Measurements from ENCODE around the gene LIPC.

LIPC gene

DNA sequence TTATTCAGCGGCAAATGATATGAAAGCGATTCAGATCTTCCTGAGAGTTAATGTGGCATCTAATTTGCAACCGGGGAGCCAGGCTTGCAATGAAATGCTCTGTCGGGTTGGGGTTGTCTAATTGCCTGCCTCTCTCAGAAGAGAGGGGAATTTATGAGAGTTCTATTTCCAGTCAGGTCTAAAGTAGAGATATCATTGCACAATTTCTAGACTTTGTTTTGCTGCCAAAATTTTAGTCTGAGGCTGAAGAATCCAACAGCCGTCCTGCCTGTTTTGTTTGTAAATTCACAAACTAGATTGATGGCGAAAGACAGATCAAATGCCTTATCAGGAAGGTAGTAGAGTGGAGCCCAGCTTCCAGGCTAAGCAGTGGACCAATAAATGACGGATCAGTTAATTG lies 610 bp downstream of the LIPC start:
- no peak for DNase-seq (ENCODE audit: low read depth, low spot score)
- H3K27ac ChIP-seq, result no peak overlapping the region

DNA sequence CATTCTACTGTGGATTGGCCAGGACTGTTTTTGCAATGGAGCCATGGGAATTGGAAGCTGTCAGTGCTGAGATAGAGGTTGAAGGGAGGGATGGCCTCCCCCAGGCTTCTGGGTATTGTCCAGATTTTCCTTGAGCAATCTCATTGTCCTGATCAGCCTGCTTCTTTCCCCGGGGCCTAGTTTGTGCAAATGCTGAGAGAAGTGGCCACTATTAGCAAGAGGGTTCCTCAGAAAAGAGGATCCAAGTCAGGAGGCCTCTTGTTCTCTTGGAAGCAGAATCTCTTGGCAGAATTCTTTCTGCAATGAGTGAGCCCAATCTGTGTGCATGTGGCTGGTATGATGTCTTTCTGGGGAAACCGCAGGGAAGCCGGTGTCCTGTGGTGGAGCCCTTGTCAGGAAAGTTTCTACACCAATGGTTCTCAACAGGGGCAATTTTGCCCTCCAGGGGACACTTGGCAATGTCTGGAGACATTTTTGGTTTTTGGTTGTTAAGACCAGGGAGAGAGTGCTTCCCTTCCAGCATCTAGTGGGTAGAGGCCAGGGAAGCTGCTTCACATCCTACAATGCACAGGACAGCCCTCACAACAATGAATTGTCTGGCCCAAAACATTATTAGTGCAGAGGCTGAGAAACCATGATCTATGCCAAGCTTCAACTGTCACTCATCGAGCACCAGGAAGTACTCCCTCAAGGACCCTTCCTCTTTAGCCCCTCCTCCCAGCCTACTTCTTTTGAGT lies 2.0 kb downstream of the LIPC start:
- H3K27ac ChIP-seq, result no peak overlapping the region
- DNase-seq (ENCODE audit: low read depth, low spot score), result no peak

DNA sequence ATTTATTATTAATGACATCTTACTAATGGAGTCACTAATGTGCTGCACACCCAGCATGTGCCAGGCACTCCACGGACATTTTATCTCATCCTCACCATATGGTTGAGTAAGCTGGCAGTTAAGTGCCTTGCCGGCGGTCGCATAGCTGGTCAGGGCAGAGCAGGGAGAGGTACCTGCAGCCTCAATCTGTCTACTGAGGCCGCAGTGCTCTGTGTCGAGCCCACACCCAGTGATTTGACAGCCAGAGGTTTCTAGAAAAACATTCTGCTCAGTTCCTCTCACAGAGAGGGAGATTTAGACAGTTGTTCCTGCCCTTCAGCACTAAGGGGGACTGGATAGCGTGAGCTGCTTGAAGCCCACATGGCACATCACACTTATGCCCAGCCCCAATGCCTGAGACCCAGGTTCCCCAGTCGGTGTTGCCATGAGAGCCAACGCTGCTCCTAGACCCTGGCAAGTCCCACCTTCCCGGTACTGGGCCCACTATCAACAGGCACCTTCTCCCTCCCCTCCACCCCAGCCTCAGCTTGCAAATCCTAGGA lies 2.6 kb downstream of the LIPC start:
- DNase-seq (ENCODE audit: low read depth, low spot score), result no peak
- no peak overlapping the region for H3K27ac ChIP-seq

DNA sequence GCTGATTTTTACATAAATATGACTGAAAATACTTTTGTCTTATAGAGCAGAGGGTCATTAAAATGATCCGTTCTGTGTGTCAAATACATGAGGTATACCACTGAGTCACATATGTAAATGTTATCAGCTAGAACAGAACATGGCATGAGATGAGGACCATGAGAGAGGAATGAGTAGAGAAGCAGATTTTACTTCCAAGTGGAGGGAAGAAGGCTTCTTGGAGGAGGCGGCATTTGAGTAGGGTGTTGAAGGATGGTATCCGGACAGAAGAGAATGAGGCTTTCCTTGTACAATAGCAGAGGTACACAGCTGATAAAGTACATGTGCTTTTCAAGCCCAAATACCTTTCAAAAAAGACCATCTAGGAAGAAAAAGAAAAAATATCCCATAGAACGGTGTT lies 4.8 kb downstream of the LIPC start:
- no peak overlapping the region for H3K27ac ChIP-seq
- DNase-seq (ENCODE audit: low read depth, low spot score), result no peak

DNA sequence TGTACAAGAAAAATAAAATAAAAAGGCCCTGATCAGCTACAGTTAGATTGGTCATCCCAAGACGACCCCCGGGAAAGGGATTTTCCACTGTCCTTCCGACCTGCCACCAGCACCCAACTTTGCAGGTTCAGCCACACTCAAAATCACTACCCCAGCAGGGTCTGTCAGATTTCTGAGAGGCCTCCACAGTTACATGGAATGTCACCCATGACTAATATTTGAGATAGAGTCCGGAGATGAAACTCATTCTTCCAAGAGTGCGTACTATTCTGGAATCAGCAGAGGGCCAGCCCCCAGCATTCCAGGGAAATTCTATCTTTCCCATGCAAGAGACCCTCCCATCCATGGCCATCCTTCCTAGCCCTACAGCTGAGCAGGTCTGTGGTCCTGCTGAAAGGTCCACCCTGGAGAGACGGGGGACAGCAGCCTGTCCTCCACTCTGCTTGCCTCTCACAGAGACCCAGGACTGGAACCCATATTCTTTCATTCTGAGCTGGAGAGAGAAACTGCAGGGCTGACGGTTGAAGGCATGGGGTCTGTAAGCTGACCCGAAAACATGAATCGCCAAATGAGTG lies 5.8 kb downstream of the LIPC start:
- DNase-seq (ENCODE audit: low read depth, low spot score), result no peak
- no peak overlapping the region for H3K27ac ChIP-seq

DNA sequence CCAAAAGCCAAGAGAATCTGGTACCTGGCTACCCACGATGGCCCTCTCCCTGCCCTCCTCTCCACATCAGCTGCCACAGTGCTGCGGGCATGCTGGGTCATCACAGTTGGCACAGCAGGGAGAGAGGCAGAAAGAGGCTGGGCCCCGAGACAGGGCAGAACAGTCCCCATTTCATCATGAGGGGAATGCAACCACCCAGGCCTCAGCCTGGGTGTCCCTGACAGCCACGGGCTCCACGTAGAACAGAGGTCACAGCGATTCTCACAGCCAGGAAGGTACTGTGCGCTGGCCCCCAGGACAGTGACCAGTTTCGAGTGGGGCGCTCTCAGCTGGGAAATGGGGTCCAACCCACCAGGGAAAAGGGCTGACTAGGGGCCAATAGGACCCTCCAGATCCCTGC lies 6.3 kb downstream of the LIPC start:
- no peak overlapping the region for H3K27ac ChIP-seq
- no peak for DNase-seq (ENCODE audit: low read depth, low spot score)

DNA sequence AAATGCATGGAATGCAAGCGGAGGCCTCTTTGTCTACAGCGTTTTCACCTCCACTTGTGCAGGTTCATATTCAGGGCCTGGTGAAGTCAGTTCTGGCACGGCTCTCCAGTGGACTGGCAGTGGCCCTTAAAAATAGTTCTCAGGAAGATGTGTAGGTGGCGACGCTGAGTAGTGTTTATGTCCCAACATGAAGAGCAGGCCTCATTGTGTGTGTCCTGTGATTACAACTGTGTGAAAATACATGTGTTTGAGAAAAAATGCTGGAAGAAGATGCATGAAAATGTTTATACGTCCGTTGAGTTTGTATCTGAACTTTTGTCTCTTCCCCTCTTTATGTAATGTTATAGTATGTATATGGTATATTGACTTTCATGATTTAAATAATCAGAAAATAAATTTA lies 7.2 kb downstream of the LIPC start:
- no peak for DNase-seq (ENCODE audit: low read depth, low spot score)
- H3K27ac ChIP-seq, result no peak overlapping the region

DNA sequence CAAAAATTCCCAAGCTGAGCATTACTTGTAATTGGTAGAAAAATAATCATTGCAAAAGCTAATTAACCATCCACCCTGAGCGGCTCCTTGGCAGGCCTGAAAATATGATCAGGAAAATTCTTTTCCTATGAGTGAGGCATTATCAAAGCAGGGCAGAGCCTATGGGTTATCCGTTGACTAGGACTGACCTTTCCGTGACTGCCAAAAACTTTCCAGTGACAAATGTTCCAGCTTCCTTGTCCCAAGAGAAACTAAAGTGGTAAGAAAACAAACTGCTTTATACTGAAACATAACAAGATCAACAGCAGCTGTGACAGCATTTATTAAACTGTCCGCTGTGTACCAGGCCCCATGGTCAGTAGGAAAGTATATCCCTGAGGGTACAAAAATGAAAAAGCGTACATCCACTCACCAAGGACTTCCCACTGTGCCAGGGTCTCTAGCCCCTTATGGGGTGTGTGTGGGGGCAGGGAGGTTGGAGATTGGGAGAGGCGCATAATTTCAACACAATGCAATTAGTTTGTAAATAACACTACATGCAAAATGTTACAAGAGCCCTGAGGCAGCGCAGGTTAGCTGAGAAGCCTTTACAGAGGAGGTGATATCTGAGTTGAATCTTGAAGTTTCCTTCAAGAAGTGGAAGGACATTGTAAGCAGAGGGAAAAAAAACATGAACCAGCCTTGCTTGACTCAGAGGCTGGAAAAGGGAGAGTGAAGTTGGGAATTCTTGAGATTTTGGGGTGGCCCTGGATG lies 8.5 kb downstream of the LIPC start:
- peak overlapping the region; percentile 89 for H3K27ac ChIP-seq
- peak; percentile 43 for DNase-seq (ENCODE audit: low read depth, low spot score)

DNA sequence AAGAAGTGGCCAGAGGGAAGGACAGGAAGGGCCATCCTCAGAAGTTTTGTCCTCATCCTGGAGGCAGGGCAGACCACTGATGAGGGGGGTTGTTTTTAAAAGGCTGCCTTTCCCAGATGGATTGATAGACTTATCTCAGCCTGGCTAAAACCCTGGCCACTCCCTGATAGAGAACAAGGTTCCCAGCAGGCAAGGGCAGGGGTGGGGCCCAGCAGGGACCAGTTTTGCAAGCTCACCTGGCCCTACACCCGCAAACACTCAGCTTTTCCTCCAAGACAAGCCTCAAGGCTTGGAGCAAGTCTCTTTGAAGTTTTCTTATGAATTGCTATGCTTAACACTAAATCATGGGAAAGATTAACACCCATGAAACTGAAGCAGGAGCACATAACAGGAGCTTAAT lies 9.1 kb downstream of the LIPC start:
- H3K27ac ChIP-seq, result peak overlapping the region; percentile 89
- peak; percentile 61 for DNase-seq (ENCODE audit: low read depth, low spot score)

DNA sequence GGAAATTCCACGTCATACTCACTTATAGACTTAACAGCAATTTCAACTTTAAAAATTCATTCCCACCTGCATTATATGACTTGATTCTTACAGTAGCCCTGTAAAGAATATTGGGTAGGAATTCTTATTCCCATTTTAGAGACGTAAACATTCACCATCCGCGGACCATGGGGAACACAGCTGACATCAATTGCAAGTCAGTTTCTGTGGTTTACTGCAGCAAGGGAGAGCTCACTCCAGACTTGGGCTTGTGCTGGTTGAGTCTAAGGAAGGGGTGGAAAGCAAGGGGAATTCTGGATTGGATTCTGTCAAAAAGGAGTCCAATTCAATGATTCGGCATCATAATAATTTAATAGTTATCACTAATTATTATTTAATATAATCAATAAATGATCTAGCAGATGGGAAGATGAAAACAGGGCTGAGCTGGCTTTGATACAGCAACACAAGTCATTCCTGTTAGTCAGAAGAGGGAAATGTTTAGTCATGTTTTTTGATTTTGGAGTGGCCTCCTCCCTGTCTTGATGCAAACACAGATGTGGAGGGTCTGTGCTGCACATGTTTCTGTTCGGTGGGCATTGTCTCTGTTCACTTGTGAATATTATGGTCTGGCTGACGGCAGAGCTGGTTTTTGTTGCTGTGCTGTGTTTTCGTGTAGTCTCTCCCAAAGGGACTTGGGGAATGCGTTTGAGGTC lies 9.7 kb downstream of the LIPC start:
- peak overlapping the region; percentile 89 for H3K27ac ChIP-seq
- no peak for DNase-seq (ENCODE audit: low read depth, low spot score)

DNA sequence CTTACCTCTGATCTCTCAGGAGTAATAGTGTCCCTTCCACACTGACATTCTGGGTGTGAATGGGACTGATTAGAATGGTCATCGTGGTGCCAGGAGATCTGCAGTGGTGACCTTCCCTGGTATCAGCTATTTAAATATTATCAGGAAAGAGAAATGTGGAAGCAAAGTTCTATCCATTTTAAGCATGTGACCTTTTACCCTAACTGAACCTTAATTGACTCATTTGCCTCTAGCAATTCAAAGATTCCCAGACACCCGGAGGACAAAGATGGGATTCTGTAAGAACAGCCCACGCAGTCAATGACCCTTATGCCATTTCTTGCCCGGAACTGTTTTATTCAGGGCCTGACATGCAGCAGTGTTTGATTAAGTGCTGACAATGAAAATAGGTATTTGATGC lies 10.3 kb downstream of the LIPC start:
- H3K27ac ChIP-seq, result peak overlapping the region; percentile 89
- DNase-seq (ENCODE audit: low read depth, low spot score), result peak; percentile 41

DNA sequence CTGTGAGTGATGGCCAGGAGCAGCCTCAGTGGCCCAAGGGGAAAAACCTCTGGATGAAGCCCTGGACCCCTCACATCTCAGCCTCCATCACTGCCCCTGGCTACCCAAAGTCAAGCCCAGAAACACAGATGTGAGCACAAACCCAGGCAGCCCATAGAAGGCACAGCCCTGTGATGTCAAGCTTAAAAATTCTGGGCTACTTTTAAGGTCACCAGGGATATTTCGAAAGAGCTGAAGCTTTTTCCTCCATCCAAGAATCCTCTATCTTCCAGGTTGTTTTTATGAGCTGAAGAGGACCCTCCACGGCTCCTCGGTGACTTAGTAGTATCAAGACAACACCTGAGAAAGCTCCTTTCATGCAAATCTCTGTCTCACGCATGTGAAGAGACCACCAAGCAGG lies 11.5 kb downstream of the LIPC start:
- DNase-seq (ENCODE audit: low read depth, low spot score), result no peak
- H3K27ac ChIP-seq, result no peak overlapping the region

DNA sequence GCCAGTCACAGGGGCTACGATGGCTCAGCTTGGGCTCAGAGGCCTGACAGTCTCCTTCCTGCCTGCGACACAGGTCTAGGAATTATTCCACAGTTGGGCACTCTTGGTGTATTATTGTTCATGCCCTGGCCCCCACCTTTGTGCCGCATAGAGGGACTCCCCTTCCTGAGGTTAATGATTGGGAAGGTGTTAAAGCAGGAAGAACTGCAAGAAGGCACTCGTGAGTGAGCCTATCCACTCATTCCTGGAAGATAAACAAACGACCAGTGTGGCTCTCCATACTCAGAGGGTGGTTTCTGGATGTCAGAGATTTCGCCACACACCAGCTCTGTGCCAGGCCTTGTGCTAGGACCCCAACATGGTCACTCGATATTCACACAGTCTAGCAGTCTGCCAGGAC lies 12.3 kb downstream of the LIPC start:
- H3K27ac ChIP-seq, result no peak overlapping the region
- DNase-seq (ENCODE audit: low read depth, low spot score), result no peak

DNA sequence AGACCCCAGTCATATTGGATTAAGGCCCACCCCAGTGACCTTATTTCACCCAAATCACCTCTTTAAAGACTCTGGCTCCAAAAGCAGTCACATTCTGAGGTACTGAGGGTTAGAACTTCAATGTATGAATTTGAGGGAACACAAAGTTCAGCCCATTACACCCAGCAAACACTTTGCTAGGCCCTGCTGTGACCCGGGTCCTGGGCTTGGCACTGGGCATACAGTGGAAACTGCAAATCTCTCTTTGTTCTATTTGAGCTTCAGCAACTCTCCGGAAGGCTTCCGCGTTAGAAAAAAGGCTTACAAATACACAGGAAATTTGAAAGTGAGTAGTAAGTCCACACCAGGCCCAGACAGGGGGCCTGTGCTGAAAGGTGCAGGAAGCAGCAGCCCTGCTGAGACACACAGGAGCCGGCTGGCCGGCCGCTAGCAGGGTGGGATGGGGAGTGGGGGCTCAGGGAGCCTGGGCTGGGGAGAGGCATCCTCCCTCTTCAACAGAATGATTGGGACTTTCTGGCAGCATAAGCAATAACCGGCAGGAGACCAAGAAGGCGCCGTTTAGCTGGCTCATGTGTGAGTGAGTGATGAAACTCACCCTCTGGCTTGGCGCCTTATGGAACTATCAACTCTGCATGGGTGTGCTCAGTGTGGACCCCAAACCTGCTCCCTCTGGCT lies 13.0 kb downstream of the LIPC start:
- DNase-seq (ENCODE audit: low read depth, low spot score), result no peak

DNA sequence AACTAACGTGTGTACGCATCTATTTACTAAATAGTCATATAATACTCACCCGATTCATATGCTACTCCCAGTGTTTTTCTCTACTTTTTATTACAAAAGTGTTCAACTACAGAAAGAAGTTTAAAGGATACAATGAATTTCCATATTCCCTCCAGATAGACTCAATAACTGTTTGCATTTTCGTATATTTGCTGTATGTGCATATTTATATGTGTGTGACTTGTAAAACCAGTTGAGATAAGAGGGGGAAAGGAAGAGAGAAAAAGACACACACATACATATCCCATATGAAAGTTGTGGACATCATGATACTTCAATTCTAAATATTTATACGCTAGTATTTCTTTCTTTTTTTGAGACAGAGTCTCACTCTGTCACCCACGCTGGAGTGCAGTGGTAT lies 14.1 kb downstream of the LIPC start:
- H3K27ac ChIP-seq, result no peak overlapping the region
- DNase-seq (ENCODE audit: low read depth, low spot score), result no peak

More for the DNA sequence above, 13.0 kb downstream of the LIPC start:
- no peak overlapping the region for H3K27ac ChIP-seq

DNA sequence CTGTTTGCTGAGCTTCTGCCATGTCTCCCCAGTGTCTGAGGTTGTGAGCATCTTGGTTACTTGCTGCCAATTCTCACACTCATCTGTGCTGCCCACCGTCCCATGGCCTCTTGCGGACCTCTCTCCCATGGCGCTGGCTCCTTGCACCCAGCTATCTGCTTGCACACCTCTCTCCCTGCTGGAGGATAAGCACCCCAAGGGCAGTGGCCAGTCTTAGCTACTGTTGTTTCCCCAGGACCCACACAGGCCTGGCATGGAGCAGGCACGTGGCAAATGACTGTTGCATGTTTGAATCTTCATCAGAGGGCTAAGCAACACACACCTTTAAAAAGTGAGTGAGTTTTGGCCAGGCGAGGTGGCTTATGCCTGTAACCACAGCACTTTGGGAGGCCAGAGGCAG lies 14.7 kb downstream of the LIPC start:
- DNase-seq (ENCODE audit: low read depth, low spot score), result no peak
- H3K27ac ChIP-seq, result no peak overlapping the region

DNA sequence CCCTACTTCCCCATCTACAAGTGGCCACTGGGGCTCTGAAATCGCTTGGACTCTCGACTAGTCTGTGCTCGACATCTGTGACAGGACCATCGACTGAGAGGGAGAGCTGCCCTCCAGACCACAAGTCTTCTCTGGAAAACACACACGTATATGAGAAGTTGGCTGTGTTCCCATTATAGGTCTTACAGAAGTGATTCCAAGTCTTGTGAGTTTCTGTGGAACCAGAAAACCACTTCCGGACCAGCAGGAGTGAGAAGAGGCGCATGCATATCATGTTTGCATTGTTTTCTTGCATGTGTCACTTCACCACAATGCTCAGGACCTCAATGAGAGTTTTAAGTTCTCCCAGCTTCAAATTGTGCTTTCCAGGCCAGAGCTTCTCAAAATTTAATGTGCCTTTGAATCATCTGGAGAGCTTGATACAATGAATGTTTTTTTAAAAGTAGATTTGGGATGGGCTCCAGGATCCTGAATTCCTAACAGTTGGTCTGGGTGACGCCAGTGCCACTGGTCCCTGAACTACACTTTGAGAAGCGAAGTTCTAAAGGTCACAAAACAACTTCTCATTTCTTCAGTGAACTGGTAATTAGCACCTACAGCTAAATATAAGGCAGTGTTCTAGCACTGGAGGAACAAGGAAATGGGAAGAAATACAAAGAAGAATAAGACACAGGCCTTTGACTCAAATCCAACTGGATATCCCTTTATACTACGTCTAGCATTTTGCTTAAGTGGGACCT lies 15.7 kb downstream of the LIPC start:
- no peak for DNase-seq (ENCODE audit: low read depth, low spot score)
- no peak overlapping the region for H3K27ac ChIP-seq

DNA sequence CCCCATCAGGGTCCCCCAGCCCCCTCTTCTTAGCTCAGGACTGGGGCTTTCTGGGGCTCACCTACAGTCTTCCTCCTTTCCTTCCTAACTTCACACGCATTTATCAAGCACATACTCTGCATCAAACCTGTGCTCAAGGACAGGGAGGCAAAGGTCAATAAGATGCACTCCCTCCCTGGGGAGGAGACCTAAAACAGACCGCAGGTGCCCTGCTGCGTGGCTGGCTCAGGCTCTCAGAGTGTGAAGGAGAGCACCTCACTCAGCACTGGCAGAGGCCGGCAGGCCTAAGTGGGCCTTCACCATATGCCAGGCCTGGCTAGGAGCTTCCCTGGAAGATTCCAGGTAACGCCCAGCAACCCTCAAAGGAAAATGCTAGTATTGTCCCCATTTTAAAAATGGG lies 16.5 kb downstream of the LIPC start:
- no peak for DNase-seq (ENCODE audit: low read depth, low spot score)
- H3K27ac ChIP-seq, result no peak overlapping the region

DNA sequence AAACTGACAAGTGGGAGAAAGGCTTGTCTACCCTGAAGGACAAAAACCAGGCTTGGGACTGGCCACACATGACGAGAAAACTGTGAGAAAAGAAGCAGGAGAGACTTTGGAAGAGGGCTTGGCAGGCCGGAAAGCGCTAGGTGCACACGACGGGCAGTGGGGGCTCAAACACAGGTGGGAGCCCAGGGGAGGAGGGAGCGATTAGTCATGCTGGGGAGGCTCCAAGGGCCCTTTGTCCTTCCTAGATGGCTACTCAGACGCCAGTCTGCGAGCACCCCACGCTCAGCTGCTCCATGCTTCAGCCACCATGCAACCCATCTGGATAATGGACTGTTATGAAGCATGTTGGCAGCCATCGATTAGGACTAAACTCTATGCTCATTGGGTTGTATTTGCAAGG lies 17.1 kb downstream of the LIPC start:
- DNase-seq (ENCODE audit: low read depth, low spot score), result no peak
- H3K27ac ChIP-seq, result no peak overlapping the region

DNA sequence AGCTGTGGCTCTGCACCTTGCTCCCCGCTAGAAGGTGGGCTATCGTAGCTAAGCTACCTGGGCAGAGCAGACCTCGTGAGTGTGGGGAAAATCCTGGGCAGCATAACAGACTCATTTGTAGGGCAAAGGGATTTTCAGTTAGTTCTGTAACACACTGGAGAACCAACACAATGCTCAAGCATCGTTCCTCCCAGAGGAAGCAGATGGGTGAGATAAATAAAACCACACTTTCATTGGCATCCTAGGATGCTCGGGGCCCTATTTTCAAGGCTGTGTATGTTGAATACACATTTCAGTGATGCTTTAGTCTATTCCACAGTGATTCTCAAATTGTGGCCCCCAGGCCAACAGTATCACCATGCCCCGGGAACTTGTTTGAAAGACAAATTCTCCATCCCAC lies 20.0 kb downstream of the LIPC start:
- H3K27ac ChIP-seq, result no peak overlapping the region
- no peak for DNase-seq (ENCODE audit: low read depth, low spot score)

Data from epithelial cell of prostate (primary cell).